HCT116 (cell line): ENCODE data around the gene TMBIM6.
"Not testable (repeated sequence)": the region's sequence is repeated elsewhere in the genome, so short reads cannot be mapped to it uniquely, and the experiment has no call there.

Source experiments
- CTCF ChIP-seq, 3 experiments: fragments of 200-600 bp in 1 of 3; sonication (generic) in 1 of 3; IDR thresholded peaks in 2 of 3; conservative IDR thresholded peaks in 1 of 3; 2 replicates each; pipeline ENCODE4 v1.5.1; 2012 to 2017; ENCODE audit warnings: low read depth in 2 of 3, low read length in 2 of 3, antibody characterized with exemption in 1 of 3, borderline replicate concordance in 1 of 3, control low read depth in 1 of 3, mild to moderate bottlenecking in 1 of 3, mixed read lengths in 1 of 3, mixed run types in 1 of 3, moderate library complexity in 1 of 3; ENCODE audit not compliant: insufficient read depth in 1 of 3
- EZH2 ChIP-seq: fragments of 200-600 bp; sonication (generic); IDR thresholded peaks from 2 replicates; pipeline ENCODE4 v1.6.1; 2017; ENCODE audit warnings: antibody characterized with exemption, mixed run types
- EZH2phosphoT487 ChIP-seq: fragments of 200-600 bp; IDR thresholded peaks from 2 replicates; pipeline ENCODE4 v1.6.1; 2018; ENCODE audit warnings: antibody characterized with exemption, borderline replicate concordance
- POLR2AphosphoS5 ChIP-seq: IDR thresholded peaks from 2 replicates; pipeline ENCODE4 v1.6.1; 2011; ENCODE audit warnings: mild to moderate bottlenecking, low read depth, low read length, moderate library complexity

GRCh38 chr12:49773102-49773501, 31.7 kb downstream of the TMBIM6 start:
- not testable (repeated sequence) for TF ChIP-seq CTCF (IDR thresholded peaks at IDR 0.05 in 2 of 3, conservative IDR thresholded peaks at IDR 0.05 in 1 of 3; ENCODE audit: borderline replicate concordance in 1 of 3, insufficient read depth in 1 of 3, low read depth in 2 of 3, low read length in 2 of 3); EZH2phosphoT487; POLR2AphosphoS5; EZH2
